Thoracic aorta (tissue), 2 donors: Measurements from ENCODE around the gene SNX8. TPM values are rescaled to one million over a fixed set of nuclear protein-coding genes. Genes with fewer than 3 reads are reported as not detected.
A peak's percentile ranks its signal among the peaks of the same experiment; 100 is the strongest.
"Not testable (repeated sequence)": the region's sequence is repeated elsewhere in the genome, so short reads cannot be mapped to it uniquely, and the experiment has no call there.

ENCODE experiments used
- ATAC-seq: fragments of 150-250 bp; one replicate; pipeline ENCODE4 v1.8.0; 2017; ENCODE audit warnings: low read depth; ENCODE audit not compliant: insufficient number of reproducible peaks, low FRiP score
- DNase-seq: peaks from one replicate; pipeline ENCODE4 v3.0.0-alpha.2; 2020; ENCODE audit warnings: low spot score
- H3K27ac ChIP-seq, 2 donors: fragments of 200-600 bp; sonication (generic); 1 replicate in 1 of 2; 2 replicates in 1 of 2; pipeline ENCODE4 v1.5.1; 2016; ENCODE audit warnings: mild to moderate bottlenecking in 2 of 2, moderate library complexity in 2 of 2
- H3K27me3 ChIP-seq: fragments of 200-600 bp; sonication (generic); replicated peaks from 2 replicates; pipeline ENCODE4 v1.6.0; 2016; ENCODE audit warnings: mild to moderate bottlenecking; ENCODE audit not compliant: insufficient read depth
- H3K36me3 ChIP-seq: fragments of 200-600 bp; sonication (generic); one replicate; pipeline ENCODE4 v1.5.1; 2016
- H3K4me1 ChIP-seq, 2 donors: fragments of 200-600 bp; sonication (generic); 1 replicate in 1 of 2; 2 replicates in 1 of 2; pipeline versions ENCODE4 v1.5.1 to v1.6.0; 2016; ENCODE audit warnings: low read depth in 2 of 2, mild to moderate bottlenecking in 1 of 2; ENCODE audit not compliant: control insufficient read depth in 1 of 2
- H3K4me3 ChIP-seq: fragments of 200-600 bp; sonication (generic); 2 replicates; pipeline ENCODE4 v1.5.1; 2016; ENCODE audit warnings: mild to moderate bottlenecking
- H3K9me3 ChIP-seq: fragments of 200-600 bp; sonication (generic); 2 replicates; pipeline ENCODE4 v1.5.1; 2016
- CTCF ChIP-seq: fragments of 200-600 bp; sonication (generic); IDR thresholded peaks from one replicate; pipeline ENCODE4 v1.5.1; 2019; ENCODE audit warnings: antibody characterized with exemption
- total RNA-seq, 2 donors: library from RNA; depleted of rRNA; stranded (reverse); fragments of >200 nt; gene quantifications; one replicate each; pipeline versions ENCODE4 v1.1.0 to v1.2.3, GENCODE V29; 2016

SNX8 gene
- total RNA-seq, 2 donors from 2014 or later: 6.5 to 29.6 TPM

GRCh38 chr7:2313450-2314208 lies 612 bp downstream of the SNX8 start:
- Histone ChIP-seq H3K27me3 (no peaks in the 10 kb centered on the region), H3K9me3 (no peaks in the 10 kb centered on the region), H3K36me3 (no peaks in the 10 kb centered on the region), H3K4me3 (peak overlapping the region; percentile 98), H3K27ac (peak overlapping the region in 1 of 2 donors; percentile 49), H3K4me1 (peaks cover 6 to 8% of the 10 kb centered on the region in 2 donors)
- no peak for TF ChIP-seq CTCF
- ATAC-seq: no peak
- peak; percentile 6 for DNase-seq

- H3K27ac ChIP-seq: no peak overlapping the region
Measured at GRCh38 chr7:2312267-2312929, 1.8 kb downstream of the SNX8 start.

GRCh38 chr7:2309889-2310331 lies 4.3 kb downstream of the SNX8 start:
- Histone ChIP-seq H3K9me3 (no peaks in the 10 kb centered on the region), H3K27me3 (no peaks in the 10 kb centered on the region), H3K27ac (no peak overlapping the region), H3K36me3 (no peaks in the 10 kb centered on the region), H3K4me1 (peaks cover 6 to 8% of the 10 kb centered on the region in 2 donors), H3K4me3 (no peak overlapping the region)
- no peak for ATAC-seq
- DNase-seq: no peak
- TF ChIP-seq CTCF: no peak

More at GRCh38 chr7:2312267-2312929, 1.8 kb downstream of the SNX8 start:
- H3K36me3 ChIP-seq: no peaks in the 10 kb centered on the region
- no peaks in the 10 kb centered on the region for H3K27me3 ChIP-seq
- ATAC-seq: no peak
- peaks cover 6 to 8% of the 10 kb centered on the region in 2 donors for H3K4me1 ChIP-seq
- no peak overlapping the region for H3K4me3 ChIP-seq
- DNase-seq: no peak
- no peak for TF ChIP-seq CTCF
- H3K9me3 ChIP-seq: no peaks in the 10 kb centered on the region

GRCh38 chr7:2307690-2308107 lies 6.5 kb downstream of the SNX8 start:
- H3K4me3 ChIP-seq: no peak overlapping the region
- no peak for TF ChIP-seq CTCF
- no peak for ATAC-seq
- H3K36me3 ChIP-seq: no peaks in the 10 kb centered on the region
- H3K4me1 ChIP-seq: no peaks in the 10 kb centered on the region
- no peak for DNase-seq
- no peak overlapping the region for H3K27ac ChIP-seq
- H3K9me3 ChIP-seq: no peaks in the 10 kb centered on the region
- H3K27me3 ChIP-seq: no peaks in the 10 kb centered on the region

- Histone ChIP-seq H3K9me3 (no peaks in the 10 kb centered on the region), H3K4me3 (no peak overlapping the region), H3K27ac (no peak overlapping the region), H3K27me3 (no peaks in the 10 kb centered on the region), H3K36me3 (no peaks in the 10 kb centered on the region), H3K4me1 (no peaks in the 10 kb centered on the region)
- ATAC-seq (no peak), DNase-seq (no peak)
- no peak for TF ChIP-seq CTCF
Measured at GRCh38 chr7:2306688-2307087, 7.6 kb downstream of the SNX8 start.

- not testable (repeated sequence) for H3K9me3 ChIP-seq, H3K4me1 ChIP-seq, H3K4me3 ChIP-seq, ATAC-seq, H3K36me3 ChIP-seq, DNase-seq, H3K27ac ChIP-seq, H3K27me3 ChIP-seq
Measured at GRCh38 chr7:2305258-2305657, 9.0 kb downstream of the SNX8 start.

GRCh38 chr7:2303520-2303919 lies 10.7 kb downstream of the SNX8 start:
- H3K27me3 ChIP-seq, H3K27ac ChIP-seq, H3K36me3 ChIP-seq, H3K4me3 ChIP-seq, H3K4me1 ChIP-seq, H3K9me3 ChIP-seq, DNase-seq, ATAC-seq: not testable (repeated sequence)
